Measurements from ENCODE around the gene ZNF417.
"Not testable (repeated sequence)": the region's sequence is repeated elsewhere in the genome, so short reads cannot be mapped to it uniquely, and the experiment has no call there.

ZNF417 gene

DNA sequence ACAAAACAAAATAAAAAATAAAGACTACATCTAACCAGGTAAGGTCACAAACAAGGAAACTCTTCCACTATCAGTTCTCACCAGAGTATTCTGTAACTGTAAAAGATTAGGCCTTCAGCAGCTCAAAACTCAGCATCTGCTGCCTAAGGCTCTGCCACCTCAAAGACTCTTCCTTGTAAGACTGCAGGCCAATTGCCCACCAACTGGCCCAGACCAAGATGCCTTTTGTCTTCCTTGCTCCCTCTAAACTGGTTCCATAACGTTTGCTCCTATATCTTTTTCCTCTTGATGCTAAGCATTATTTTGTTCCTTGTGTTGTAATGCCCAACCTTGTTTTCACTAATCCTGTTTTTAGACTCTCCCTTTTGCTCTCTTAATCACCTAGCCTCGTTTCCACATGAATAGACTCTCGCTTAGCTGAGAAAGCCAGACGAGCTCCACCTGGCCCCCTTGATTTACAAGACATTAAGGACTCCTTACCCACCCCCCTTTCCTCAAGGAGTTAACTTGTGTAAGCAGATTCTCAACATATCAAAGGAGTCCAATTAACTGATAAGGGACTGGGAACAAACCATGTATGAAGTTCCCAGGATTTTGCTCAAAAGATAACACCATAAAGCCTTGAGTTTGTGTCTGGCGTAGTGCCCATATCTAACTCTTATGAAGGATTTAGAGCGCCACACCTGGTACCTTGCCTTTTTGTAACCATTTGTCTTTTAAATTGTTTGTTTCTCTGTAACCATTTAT lies 29.0 kb downstream of the ZNF417 start:
- DNase-seq = no peak

DNA sequence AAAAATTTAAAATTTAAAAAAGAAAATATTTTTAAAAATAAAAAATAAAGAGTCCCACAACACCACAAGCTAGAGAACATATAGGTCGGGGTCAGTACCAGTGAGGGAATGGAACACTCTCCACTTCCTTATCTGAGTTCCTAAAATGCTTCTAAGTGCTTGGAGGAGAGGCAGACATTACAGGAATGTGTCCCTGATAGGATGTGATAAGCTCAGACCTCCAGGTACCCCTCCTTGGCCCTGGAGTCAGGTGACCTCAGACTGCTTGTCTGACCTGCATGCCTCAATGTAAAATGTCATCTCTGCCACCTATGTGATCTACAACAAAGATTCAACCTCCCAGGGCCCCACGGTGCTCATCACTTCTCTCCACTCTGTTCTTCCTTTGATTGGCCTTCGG lies 30.3 kb downstream of the ZNF417 start:
- no peak for DNase-seq

DNA sequence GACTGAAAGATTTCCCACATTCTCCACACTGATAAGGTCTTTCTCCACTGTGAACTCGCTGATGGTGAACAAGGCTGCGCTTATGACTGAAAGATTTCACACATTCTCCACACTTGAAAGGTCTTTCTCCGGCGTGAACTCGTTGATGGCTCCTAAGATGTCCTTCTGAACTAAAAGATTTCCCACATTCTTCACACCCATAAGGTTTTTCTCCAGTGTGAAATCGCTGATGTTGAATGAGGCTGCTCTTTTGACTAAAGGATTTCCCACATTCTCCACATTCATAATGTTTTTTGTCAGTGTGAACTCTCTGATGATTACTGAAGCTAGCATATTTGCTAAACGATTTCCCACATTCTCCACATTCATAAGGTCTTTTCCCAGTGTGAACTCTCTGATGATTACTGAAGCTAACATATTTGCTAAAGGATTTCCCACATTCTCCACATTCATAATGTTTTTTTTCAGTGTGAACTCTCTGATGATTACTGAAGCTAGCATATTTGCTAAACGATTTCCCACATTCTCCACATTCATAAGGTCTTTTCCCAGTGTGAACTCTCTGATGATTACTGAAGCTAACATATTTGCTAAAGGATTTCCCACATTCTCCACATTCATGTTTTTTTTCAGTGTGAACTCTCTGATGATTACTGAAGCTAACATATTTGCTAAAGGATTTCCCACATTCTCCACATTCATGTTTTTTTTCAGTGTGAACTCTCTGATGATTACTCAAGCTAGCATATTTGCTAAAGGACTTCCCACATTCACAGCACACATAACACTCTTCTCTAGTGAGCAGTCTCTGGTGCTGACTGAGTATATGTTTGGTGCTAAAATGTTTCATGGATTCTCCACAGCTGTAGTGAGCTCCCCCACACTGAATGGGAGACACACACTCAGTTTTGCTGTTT lies 42.3 kb downstream of the ZNF417 start:
- DNase-seq = not testable (repeated sequence)

DNA sequence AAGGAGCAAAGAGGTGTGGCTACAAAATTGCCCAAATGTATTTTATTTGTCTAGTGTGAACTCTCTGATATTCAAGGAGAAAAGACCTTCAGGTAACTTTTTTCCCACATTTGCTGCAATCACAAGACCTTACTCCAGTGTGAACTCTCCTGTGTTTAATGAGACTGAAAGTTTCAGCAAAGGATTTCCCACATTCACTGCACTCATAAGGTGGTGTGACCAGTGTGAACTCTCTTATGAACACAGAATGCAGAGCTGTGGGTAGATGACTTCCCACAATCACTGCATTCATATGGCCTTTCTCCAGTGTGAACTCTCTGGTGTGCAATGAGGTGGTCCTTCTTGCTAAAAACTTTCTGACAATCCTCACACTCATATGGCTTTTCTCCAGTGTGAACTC lies 43.9 kb downstream of the ZNF417 start:
- no peak for DNase-seq

DNA sequence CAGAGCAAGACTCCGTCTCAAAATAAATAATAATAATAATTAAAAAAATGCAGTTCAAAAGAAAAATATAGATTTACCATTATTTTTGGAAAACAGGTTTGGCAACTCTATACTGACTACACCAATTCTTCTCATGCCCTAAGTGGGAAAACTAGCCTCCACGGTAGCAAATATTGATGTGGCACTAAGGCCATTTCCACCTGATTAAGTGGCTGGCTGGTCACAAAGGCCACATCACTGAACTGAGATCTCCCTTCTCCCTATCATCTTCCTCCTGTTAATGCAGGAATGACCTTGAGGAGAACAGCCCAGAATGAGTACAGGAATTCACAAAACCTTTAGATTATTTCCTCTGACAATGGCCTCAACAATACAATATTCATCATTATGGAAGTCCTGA lies 46.2 kb downstream of the ZNF417 start:
- DNase-seq = no peak

DNA sequence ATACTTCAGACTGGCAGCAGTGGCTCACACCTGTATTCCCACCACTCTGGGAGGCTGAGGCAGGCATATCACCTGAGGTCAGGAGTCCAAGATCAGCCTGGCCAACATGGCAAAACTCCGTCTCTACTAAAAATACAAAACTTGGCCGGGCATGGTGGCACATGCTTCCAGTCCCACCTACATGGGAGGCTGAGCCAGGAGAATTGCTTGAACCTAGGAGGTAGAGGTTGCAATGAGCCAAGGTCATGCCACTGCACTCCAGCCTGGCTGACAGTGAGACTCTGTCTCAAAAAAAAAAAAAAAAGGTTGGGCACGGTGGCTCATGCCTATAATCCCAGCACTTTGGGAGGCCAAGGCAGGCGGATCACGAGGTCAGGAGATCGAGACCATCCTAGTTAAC lies 46.7 kb downstream of the ZNF417 start:
- DNase-seq = not testable (repeated sequence)

DNA sequence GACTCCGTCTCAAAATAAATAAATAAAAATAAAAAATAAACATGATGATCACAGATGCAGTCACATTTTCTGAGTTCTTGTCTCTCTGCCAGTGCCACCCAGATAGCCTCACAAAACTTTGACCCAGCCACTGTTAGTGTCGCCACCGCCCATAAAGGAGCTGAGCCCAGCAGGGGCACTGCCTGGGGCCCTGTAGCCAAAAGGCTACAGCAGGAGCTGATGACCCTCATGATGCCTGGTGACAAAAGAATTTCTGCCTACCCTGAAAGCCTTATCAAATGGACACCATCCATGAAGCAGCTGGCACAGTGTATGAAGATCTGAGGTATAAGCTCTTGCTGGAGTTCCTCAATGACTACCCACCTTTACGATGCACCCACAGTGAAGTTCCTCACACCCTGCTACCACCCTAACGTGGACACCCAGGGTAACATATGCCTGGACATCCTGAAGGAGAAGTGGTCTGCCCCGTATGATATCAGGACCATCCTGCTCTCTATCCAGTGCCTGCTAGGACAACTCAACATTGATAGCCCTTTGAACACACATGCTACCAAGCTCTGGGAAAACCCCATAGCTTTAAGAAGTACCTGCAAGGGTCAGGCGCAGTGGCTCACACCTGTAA lies 48.4 kb downstream of the ZNF417 start:
- no peak for DNase-seq

Data from NCI-H1436 treated with DMSO at 0.1 percent for 48 hours (cell line).